CD4-positive, alpha-beta T cell treated with Interleukin-1 beta for 1 hour (primary cell): ENCODE results near the gene GDPD5.

Source experiments
- DNase-seq, 2 donors: peaks; one replicate each; pipeline ENCODE4 v3.0.0-alpha.2; 2020 to 2022

Gene GDPD5, protein sequence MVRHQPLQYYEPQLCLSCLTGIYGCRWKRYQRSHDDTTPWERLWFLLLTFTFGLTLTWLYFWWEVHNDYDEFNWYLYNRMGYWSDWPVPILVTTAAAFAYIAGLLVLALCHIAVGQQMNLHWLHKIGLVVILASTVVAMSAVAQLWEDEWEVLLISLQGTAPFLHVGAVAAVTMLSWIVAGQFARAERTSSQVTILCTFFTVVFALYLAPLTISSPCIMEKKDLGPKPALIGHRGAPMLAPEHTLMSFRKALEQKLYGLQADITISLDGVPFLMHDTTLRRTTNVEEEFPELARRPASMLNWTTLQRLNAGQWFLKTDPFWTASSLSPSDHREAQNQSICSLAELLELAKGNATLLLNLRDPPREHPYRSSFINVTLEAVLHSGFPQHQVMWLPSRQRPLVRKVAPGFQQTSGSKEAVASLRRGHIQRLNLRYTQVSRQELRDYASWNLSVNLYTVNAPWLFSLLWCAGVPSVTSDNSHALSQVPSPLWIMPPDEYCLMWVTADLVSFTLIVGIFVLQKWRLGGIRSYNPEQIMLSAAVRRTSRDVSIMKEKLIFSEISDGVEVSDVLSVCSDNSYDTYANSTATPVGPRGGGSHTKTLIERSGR

DNA sequence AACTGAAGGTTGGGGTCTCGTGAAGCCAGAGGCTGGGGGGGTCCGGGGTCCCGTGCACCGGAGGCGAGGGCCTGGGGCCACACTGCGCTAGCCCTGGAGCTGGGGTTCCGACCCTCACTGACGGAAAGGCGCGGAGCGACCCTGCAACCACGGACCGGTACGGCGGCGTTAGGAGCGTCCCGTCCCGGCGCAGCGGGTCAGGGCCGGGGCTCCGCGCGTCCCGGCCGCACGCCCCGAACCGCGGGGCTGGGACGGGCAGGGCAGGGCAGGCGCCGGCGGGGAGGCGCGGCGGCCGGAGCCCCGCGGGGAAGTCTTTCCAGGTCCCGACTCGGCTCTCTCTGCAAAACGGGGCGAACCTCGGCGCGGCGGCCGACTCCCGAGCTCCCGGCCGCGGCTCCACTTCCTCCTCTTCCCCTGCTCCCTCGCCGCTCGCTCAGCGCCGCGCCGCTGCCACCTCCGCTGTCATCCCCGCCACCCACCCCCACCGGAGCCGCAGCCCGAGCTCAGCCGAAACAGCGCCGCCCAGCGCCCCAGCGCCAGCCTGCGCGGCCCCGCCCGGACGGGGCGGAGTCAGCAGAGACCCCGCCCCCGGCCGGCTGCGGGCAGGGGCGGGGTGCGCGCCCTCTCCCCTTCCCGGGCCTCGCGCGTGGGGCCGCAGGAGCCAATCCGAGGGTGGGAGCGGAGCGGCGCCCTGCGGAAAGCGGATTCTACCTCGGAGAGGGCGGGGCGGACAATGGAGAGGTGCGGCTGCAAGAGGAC, at the start of gene GDPD5:
Gene GDPD5, minus strand, starts transcription at position 509 of the 759 bp plus-strand sequence. CDS start 48,206 bp downstream, outside the sequence.
- peak; percentile 88 to 89 for DNase-seq

DNA sequence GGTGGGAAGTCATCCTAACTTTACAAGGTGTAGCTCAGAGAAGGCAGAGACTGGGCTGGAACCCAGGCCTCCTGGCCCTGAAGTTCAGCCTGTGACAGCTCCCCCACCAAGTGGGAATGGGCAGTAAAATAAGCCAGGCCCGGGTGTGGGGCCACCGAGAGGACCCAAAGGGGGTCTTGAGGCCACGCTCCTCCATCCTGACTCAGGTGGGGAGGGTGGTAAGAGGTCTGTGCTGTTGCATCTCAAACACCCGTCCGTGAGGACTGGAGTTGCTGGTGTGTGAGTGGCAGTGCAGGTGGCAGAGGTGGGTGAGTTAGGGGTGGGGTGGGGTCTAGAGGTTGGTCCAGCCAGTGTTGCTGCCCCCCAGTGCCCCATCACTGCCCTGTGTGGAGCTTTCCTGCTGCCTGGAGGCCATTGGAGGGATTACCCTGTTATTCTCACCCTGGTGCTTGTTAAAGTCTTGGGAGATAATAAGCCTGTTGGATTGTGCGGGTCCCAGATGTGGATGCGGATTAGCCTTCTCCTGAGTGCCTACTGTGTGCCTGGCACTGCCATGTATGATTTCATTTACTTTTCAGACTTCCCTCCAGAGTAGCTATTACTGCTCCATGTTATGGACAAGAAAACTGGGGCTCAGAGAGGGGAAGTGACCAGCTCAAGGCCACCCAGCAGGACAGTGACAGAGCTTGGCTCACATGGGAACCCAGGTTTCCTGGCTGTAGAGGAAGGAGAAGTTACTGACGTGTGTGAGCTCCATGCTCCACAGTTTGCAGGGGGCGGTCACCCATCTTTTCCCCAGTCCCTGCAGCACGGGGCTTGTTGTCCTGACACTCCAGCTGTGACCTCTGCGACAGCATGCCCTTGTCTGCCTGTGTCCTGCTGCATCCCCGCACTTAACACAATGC, 49.2 kb upstream of the GDPD5 start:
- no peak for DNase-seq

DNA sequence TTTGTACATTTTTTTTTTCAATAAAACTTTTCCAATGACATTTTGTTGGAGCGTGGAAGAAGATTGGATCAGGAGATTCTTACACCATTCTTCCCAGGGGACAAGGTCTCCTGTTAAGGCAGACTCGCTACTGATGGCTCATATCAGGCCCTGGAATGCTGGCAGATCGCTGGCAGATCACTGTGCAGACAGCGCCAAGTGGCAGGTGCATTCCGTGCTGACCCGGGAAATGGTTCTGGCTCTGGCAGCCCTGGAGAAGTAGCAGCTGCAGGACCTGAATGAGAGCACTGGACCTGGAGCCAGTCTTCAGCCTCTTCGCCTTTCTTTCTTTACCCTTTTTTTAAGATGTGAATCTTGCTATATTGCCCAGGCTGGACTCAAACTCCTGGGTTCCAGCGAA, 47.0 kb upstream of the GDPD5 start:
- DNase-seq, result no peak

DNA sequence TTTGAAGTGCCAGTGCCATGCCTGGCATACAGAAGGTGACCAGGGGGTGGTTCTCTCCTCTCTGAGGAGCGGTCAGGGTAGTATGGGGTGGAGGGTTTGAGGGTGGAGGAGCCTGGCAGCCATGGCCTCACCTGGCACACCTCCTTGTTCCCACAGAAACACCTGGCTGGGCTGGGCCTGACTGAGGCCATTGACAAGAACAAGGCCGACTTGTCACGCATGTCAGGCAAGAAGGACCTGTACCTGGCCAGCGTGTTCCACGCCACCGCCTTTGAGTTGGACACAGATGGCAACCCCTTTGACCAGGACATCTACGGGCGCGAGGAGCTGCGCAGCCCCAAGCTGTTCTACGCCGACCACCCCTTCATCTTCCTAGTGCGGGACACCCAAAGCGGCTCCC, 45.9 kb upstream of the GDPD5 start:
- no peak for DNase-seq

DNA sequence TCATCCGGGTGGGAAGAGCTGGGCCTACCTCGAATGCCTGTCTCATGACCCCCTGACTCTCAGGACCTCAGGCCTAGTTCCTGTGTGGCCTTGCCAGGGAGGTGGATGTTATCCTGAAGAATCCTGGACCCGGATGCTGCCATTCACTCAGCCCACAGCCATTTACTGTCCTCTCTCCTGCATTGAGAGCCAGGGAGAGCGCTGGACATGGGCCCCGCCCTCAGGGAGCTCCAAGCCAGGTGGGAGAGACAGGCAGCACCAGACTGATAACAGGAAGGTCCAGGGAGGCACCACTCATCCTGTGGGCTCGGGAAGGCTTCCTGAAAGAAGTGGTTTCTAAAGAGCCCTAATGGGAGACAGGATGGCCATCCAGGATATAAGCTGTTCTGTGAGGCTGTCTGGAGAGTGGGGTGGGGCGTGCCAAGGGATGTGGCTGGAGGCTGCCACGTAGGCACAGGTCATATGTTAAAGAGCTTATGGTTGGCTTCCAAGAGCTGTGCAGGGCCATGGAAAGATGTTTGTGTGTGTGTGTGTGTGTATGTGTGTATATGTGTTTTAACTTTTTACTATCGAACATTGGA, 44.9 kb upstream of the GDPD5 start:
- no peak for DNase-seq

DNA sequence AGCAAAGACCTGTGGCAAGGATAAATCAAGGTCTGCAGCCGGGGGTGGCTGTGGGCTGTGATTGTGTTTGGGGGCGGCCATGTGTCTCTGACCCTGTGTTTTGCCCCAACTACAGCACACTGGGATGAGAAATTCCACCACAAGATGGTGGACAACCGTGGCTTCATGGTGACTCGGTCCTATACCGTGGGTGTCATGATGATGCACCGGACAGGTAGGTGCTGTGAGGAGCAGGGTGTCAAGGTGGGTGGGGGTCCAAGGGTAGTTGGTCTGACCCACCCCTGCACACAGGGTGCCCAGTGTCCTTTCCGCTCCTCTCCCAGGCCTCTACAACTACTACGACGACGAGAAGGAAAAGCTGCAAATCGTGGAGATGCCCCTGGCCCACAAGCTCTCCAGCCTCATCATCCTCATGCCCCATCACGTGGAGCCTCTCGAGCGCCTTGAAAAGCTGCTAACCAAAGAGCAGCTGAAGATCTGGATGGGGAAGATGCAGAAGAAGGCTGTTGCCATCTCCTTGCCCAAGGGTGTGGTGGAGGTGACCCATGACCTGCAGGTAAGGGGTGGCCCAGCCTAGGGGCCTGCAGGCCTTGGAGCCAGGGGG, 43.0 kb upstream of the GDPD5 start:
- DNase-seq, result no peak

DNA sequence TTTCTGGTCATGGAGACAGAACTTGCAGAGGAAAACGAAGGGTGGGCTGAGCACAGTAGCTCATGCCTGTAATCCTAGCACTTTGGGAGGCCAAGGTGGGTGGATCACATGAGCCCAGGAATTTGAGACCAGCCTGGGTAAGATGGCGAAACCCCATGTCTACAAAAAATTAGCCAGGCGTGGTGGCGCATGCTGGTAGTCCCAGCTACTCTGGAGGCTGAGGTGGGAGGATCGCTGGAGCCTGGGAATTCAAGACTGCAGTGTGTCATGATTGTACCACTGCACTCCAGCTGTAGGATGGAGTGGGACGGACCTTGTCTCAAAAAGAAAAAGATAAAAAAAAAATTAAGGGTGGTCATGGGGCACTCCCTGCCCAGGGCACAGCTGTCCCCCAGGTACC, 42.2 kb upstream of the GDPD5 start:
- no peak for DNase-seq

DNA sequence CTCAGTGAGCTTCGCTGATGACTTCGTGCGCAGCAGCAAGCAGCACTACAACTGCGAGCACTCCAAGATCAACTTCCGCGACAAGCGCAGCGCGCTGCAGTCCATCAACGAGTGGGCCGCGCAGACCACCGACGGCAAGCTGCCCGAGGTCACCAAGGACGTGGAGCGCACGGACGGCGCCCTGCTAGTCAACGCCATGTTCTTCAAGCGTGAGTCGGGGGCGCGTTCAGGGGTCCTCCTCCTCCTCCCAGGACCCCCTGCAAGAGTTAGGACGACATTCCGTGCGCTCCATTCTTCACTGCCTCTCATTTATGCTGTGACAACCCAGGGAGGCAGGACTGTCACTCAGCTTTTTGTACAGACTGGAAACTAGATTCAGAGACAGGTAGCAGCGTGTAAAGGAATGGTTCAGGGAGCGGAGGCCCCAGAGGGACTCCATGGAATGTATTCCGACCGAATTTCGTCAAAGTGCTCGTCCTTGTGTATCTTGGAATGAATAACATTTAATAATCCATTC, 41.1 kb upstream of the GDPD5 start:
- no peak for DNase-seq

DNA sequence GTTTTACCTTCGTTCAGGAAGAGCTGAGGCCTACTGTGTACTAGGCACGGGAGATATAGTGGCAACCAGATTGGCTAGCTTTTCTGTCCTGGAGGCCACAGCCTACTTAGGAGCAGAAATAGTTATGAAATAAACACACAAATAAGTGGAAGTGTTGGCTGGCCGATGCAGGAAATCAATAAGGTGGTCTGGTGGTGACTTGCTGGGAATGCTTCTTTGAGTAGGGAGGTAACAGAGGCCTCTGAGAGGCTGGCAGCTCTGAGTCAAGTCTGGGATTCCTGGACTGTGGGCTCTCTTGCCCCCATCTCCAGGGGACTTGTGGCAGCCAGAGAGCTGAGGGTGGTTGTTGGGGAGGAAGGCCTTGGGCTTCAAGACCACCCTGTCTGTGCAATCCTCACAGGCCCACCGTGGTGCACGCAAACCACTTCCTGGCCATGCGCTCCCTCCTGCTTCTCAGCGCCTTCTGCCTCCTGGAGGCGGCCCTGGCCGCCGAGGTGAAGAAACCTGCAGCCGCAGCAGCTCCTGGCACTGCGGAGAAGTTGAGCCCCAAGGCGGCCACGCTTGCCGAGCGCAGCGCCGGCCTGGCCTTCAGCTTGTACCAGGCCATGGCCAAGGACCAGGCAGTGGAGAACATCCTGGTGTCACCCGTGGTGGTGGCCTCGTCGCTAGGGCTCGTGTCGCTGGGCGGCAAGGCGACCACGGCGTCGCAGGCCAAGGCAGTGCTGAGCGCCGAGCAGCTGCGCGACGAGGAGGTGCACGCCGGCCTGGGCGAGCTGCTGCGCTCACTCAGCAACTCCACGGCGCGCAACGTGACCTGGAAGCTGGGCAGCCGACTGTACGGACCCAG, 40.4 kb upstream of the GDPD5 start:
- no peak for DNase-seq

DNA sequence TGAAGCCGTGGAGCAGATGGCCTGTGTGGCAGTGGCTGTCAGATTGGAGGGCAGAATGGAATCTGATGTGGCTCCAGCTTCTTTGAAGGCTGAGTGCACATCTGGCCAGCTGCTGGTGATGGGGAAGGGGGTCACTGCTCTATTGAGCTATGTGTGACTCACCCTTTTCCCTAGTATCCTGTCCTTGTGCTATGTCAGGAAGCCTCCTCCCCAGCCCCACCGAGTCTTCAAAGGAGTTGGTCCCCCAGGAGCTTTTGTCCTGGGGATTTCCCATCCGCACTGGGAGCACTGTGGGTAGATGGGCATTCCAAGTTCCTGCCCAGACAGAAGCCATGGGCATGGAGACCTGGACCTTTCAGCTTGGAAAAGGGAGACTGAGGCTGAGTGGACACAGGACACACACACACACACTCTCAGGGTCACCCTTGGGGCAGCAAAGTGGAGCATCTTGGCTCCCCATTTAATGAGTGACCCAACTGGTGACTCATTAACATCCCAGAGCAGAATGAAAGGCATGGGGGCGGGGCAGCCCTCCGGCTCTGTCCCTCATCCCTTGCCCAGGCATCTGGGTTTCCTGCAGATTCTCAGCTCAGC, 39.6 kb upstream of the GDPD5 start:
- no peak for DNase-seq

DNA sequence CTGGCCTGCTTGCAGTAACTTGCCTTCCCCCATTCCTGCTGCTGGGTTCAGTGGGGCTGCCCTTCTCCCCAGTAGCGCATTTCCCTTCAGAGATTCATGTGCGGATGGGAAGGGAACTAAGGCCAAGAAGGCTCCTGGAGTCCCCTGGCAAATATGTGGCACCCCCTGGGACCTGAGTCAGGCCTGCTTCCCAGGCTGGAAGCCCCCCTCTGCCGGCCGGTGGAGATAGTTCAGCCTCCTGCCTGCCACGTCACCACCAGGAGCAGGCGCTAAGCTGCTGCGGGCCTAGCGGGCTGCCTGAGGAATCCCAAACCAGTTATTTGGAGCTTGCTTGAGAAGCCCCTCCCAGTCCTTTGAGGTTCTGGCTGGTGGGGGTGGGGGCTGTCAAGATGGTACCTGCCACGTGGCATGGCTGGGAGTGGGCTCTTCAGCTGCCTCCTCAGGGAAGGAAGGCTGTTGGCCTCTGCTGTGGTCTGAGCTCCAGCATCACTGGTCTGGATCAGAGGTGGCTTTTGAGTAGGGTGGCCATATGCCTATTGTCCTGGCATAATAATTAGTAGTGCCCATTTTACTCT, 38.3 kb upstream of the GDPD5 start:
- DNase-seq, result no peak

DNA sequence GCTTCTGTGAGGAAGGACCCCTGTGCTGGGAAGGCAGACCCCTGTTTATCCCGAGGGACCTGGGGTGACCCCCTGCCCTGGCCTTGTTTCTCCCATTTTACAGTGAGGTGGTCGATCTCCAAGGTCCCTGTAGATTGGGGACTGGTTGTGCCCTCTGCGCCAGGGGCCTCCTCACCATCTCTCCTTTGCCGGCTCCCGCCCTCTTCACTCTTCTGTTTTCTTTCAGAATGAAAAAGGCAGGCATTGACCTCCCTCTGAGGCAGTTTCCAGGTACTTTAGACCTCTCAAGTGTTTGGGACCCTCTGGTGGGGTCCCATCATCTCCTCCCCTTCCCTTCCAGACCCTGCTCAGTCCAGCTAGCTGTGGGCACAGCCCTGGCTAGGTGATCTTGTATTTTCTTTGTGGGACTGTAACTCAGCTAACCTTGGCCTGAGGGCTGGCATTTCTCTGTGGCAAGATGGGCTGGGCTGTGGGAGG, 37.8 kb upstream of the GDPD5 start:
- DNase-seq, result no peak

DNA sequence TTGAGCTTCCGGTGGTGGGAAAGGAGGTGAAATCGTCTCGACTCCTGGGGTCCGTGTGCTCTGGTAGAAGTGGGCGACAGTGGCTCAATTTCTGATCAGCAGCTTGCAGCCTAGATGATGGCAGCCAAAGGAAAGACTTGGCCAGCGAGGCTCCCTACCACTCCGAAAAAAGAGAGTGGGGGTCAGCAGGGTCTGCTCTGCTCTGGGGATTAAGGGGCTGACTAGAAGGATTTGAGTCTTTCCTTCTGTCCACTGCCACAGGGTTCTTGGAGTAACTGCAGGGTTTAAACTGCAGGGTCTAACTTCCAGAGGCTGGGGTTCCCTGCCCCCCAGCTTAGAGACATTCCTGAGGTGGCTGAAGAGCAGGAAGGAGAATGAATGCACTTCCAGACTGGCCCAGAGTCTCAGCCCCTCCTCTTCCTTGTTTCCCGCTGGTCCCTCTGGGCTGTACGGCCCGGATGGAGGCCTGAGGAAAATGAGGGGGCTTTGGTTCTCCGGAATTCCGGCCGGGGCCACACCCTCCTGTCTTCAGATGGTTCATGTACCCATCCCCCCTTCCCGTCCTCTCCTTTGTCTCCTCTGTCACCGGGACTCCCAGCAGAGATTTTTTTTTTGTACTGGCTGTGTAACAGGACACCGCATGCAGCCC, 37.2 kb upstream of the GDPD5 start:
- no peak for DNase-seq

DNA sequence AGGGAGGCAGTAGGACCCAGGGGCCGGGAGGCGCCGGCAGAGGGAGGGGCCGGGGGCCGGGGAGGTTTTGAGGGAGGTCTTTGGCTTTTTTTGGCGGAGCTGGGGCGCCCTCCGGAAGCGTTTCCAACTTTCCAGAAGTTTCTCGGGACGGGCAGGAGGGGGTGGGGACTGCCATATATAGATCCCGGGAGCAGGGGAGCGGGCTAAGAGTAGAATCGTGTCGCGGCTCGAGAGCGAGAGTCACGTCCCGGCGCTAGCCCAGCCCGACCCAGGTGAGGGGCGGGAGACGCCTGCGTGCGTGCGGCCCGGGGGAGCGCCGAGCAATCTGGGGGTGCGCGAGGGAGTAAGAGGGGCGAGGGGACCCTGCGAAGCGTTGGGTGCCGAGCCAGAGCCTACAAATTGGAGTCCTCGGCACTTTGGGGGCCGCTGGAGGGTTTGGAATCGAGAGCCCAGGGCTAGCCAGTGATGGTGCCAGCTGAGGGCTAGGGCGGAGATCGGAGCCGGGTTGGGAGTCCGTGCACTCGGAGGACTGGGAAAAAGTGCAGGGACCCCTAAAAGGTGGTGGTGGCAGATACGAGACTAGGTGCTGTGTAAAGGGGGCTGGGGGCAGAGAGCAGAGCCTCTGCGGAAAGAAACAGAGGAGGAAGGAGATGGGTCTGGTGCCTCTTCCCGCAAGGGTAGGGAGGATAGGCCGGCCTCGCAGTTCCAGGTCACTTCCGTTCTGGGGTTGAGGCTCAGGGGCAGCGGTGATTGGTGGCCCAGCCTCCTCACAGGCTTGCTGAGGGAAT, 36.5 kb upstream of the GDPD5 start, which contains the start of gene SERPINH1:
Gene SERPINH1, plus strand, starts transcription at position 206 of the 788 bp plus-strand sequence. CDS start 4,097 bp downstream, outside the sequence.
- DNase-seq, result peak; percentile 59 to 61

DNA sequence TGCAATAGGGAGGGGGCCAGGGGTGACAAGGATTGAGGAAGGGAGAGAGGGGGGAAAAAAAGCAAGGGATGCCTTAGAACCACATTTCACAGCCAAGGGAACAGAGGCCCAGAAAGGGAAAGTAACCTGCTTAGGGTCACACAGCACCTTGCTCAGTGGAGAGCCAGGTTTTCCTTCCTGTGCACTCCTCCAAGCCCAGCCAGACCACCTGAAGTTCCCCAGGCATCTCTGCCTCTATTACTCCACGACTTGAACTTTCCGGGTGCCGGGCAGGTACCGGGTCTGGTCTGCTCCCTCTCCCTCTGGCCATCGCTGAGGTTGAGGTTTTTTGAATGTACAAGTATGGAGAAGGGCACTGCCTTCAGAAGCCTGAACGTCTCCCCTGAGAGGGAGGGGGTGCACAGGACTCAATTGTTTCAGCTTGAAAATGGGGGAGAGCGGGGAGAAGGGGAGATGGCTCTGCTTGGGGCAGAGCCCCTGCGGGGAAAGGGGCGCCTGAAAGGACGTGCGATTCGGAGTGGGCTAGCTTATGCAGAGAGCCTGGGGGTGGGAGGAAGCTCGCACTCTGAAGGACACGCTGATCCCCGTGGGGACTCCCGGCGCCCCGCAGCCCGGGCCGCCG, 35.8 kb upstream of the GDPD5 start:
- no peak for DNase-seq

DNA sequence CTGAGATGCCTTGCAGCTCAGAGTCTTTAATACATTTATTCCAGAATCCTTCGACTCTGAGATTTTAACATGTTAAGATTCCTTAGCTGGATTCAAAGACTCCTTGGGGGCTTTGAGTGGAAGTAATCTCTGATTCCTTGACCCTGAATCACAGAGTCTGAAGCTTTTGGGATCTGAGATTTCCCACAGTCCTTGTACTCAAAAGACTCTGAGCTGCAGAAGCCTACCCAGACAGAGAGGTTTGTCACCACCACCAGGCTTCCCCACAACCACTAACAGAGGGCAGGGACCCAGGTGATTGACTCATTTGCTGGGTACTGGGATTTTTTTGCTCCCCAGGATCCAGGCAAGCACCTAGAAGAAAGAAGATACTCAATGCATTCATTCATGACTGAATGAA, 34.9 kb upstream of the GDPD5 start:
- DNase-seq, result no peak

DNA sequence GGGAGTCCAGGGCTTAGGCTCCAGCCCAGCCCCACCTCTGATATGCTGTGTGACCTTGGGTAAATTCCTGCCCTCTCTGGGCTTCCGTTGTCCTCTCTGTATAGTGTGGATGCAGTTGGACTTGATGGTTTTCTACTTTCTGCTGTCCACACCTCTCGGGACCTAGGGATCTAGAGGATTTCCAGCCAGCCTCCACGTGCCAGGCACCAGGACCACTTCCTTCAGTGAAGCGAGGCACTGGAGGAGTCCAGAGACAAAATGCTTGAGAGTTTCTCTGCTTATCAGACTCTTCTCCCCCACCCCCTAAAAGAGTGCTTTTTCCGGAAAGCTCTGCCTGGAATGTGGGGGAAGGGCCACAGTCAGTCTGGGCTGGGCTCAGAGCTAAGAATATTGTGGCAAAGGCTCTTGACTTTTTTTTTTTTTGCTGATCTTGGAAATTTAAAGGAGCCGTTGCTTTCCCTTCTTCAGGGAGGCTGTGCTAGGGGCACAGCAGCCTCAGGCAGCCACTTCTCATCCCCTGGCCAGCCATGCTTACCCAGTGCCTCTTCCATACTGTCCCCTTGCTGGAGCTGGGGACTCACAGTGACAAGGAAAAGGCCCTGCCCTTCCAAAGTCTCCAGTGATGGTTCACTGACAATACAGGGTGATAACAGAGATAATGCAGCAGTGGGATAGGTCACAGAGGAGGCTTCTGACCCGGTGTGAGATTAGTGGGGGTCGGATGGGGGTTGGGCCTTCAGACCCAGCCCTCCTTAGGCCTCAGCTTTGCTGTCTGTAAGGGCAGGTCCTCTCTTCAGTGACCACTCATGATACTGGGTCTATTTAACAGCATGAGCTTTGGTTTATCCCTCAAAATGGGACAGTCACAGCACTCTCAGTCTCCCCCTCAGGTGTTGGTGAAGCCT, 33.5 kb upstream of the GDPD5 start:
- DNase-seq, result no peak
